K562 (cell line): ENCODE data around the gene SLC14A1. TPM values are rescaled to one million over a fixed set of nuclear protein-coding genes. Genes with fewer than 3 reads are reported as not detected.

ENCODE experiments used
- ATAC-seq: fragments of 200-7000 bp; cut with Tn5 transposase; 3 replicates; pipeline ENCODE4 v1.9.1; 2020; ENCODE audit warnings: moderate library complexity
- BruUV-seq: library from RNA; stranded (reverse); fragments of 400-500 nt; replicated peaks from 2 replicates; lab custom pipeline; 2021; lab: Mats Ljungman, UMichigan
- CTCF ChIA-PET: fragments of 300-600 bp; formaldehyde crosslinking; extraction: SDS; loops from one replicate; lab custom pipeline; 2021; ENCODE audit warnings: low intra/inter-chr PET ratio; lab: Yijun Ruan, JAX
- POLR2A ChIA-PET: fragments of 300-600, 350-650 bp; sonication (Branson Sonifier 250); formaldehyde crosslinking; extraction: SDS; loops from one replicate; lab custom pipeline; 2021; ENCODE audit warnings: antibody characterized with exemption, inconsistent platforms; lab: Yijun Ruan, JAX
- DNase-seq, 4 experiments: peaks; one replicate each; pipeline versions ENCODE4 v3.0.0 to v3.0.0-alpha.2; 2011 to 2018; ENCODE audit warnings: low spot score in 3 of 4, mixed read lengths in 3 of 4; ENCODE audit errors: extremely low read depth in 1 of 4
- FAIRE-seq: peaks from 2 replicates; lab custom pipeline; 2011; peaks lifted over from hg19 to GRCh38; lab: Jason Lieb, UNC
- H2AFZ ChIP-seq: 2 replicates; pipeline ENCODE4 v1.6.0; 2011; ENCODE audit warnings: low read depth, low read length, control low read depth, inconsistent platforms
- H3K27ac ChIP-seq: fragments of 200-600 bp; 3 replicates; pipeline ENCODE4 v1.8.0; 2011; ENCODE audit warnings: low read depth, mild to moderate bottlenecking, control low read depth, inconsistent platforms, low read length, moderate library complexity, mixed read lengths; ENCODE audit errors: extremely low read depth
- H3K27me3 ChIP-seq, 2 experiments: fragments of 300-600 bp in 1 of 2; 2 replicates in 1 of 2; 3 replicates in 1 of 2; pipeline versions ENCODE4 v1.6.0 to v1.8.0; 2011; ENCODE audit warnings: inconsistent platforms in 2 of 2, low read length in 2 of 2, mild to moderate bottlenecking in 1 of 2, mixed read lengths in 1 of 2, moderate library complexity in 1 of 2; ENCODE audit not compliant: control insufficient read depth in 2 of 2, insufficient read depth in 2 of 2
- H3K36me3 ChIP-seq: fragments of 300-600 bp; 3 replicates; pipeline ENCODE4 v1.8.0; 2011; ENCODE audit warnings: mild to moderate bottlenecking, low read length, inconsistent platforms; ENCODE audit not compliant: control insufficient read depth, insufficient read depth
- H3K4me1 ChIP-seq, 2 experiments: fragments of 200-600 bp in 1 of 2; replicated peaks in 1 of 2; 2 replicates in 1 of 2; 3 replicates in 1 of 2; pipeline versions ENCODE4 v1.5.1 to v1.8.0; 2011; ENCODE audit warnings: inconsistent platforms in 2 of 2, low read length in 2 of 2, mild to moderate bottlenecking in 1 of 2, mixed read lengths in 1 of 2, moderate library complexity in 1 of 2; ENCODE audit not compliant: control insufficient read depth in 2 of 2, insufficient read depth in 2 of 2
- H3K4me2 ChIP-seq: 2 replicates; pipeline ENCODE4 v1.6.1; 2011; ENCODE audit warnings: low read length, control low read depth, inconsistent platforms, mixed read lengths; ENCODE audit not compliant: insufficient read depth
- H3K4me3 ChIP-seq: fragments of 200-600 bp; sonication (generic), shearing (Covaris generic); 2 replicates; pipeline ENCODE4 v1.5.1; 2016; ENCODE audit warnings: control low read depth, inconsistent platforms
- H3K79me2 ChIP-seq: fragments of 200-600 bp; 3 replicates; pipeline ENCODE4 v1.8.0; 2011; ENCODE audit warnings: low read length, inconsistent platforms; ENCODE audit not compliant: control insufficient read depth, insufficient read depth
- H3K9ac ChIP-seq, 2 experiments: 2 replicates each; pipeline versions ENCODE4 v1.6.0 to v1.6.1; 2011; ENCODE audit warnings: low read depth in 2 of 2, low read length in 2 of 2, control low read depth in 1 of 2, inconsistent platforms in 1 of 2, mild to moderate bottlenecking in 1 of 2, mixed read lengths in 1 of 2; ENCODE audit not compliant: insufficient read depth in 1 of 2
- H3K9me1 ChIP-seq: one replicate; pipeline ENCODE4 v1.6.0; 2011; ENCODE audit warnings: inconsistent platforms, mild to moderate bottlenecking, low read length, moderate library complexity; ENCODE audit not compliant: control insufficient read depth, insufficient read depth
- H3K9me3 ChIP-seq: replicated peaks from 2 replicates; pipeline ENCODE4 v1.5.1; 2011; ENCODE audit warnings: low read depth, low read length, inconsistent platforms; ENCODE audit not compliant: control insufficient read depth, insufficient read depth
- H4K20me1 ChIP-seq: replicated peaks from 2 replicates; pipeline ENCODE4 v1.6.1; 2011; ENCODE audit warnings: low read length, inconsistent platforms, mixed read lengths; ENCODE audit not compliant: control insufficient read depth, insufficient read depth
- EGR1 ChIP-seq: fragments of 450-650 bp; conservative IDR thresholded peaks from 2 replicates; pipeline ENCODE4 v1.6.1; 2017; ENCODE audit warnings: mild to moderate bottlenecking
- FIP1L1 ChIP-seq: fragments of 200-400 bp; formaldehyde crosslinking; IDR thresholded peaks from 2 replicates; pipeline ENCODE4 v1.6.1; 2018; ENCODE audit warnings: mild to moderate bottlenecking, low read depth, low read length; ENCODE audit not compliant: poor library complexity, severe bottlenecking
- POLR3A ChIP-seq: IDR thresholded peaks from 2 replicates; pipeline ENCODE4 v1.6.1; 2011; ENCODE audit warnings: borderline replicate concordance, mild to moderate bottlenecking, moderate library complexity; ENCODE audit not compliant: insufficient read length, insufficient read depth; ENCODE audit errors: extremely low read depth
- SAFB ChIP-seq: fragments of 200-400 bp; formaldehyde crosslinking; IDR thresholded peaks from 2 replicates; pipeline ENCODE4 v1.6.1; 2017; ENCODE audit warnings: low read depth, low read length, borderline replicate concordance
- TARDBP ChIP-seq: fragments of 450-650 bp; IDR thresholded peaks from 2 replicates; pipeline ENCODE4 v1.6.1; 2016
- ZNF134 ChIP-seq: fragments of 250-450 bp; sonication (Bioruptor Pico); conservative IDR thresholded peaks from 2 replicates; pipeline ENCODE4 v1.4.0; 2020
- ZNF239 ChIP-seq: fragments of 250-450 bp; sonication (Bioruptor Pico); IDR thresholded peaks from 2 replicates; pipeline ENCODE4 v1.4.0; 2020; ENCODE audit warnings: mild to moderate bottlenecking
- ZZZ3 ChIP-seq: fragments of 450-650 bp; IDR thresholded peaks from 2 replicates; pipeline ENCODE4 v1.6.1; 2016; ENCODE audit warnings: antibody characterized with exemption, mild to moderate bottlenecking, moderate library complexity
- WGBS: fragments of 100-300 bp; shearing (Covaris generic); methylation state at CpG from one replicate; pipeline ENCODE4 v1.1.6; 2016; ENCODE audit warnings: low coverage, mixed read lengths; ENCODE audit not compliant: insufficient coverage; ENCODE audit errors: missing lambda C conversion rate; 5-methylcytosine and 5-hydroxymethylcytosine counted together
- in situ Hi-C: fragments of 300-500 bp; cut with MboI; formaldehyde crosslinking; loops from 4 replicates; pipeline ENCODE4 v1.15.0; 2018; ENCODE audit warnings: inconsistent platforms, mixed read lengths
- intact Hi-C: fragments of 100-400 bp; cut with micrococcal nuclease; formaldehyde crosslinking; loops from 2 replicates; pipeline ENCODE4 v1.14.2; 2022
- polyA plus RNA-seq, 8 experiments: library from polyadenylated mRNA; depleted of rRNA in 4 of 8; stranded (reverse) in 5 of 8; unstranded in 3 of 8; fragments of >200 nt; fragmentation: Nextera tagmentation in 2 of 8; fragmentation: Illumina TruSeq in 1 of 8; extraction: Ambion mirVana in 2 of 8; extraction: Trizol in 1 of 8; gene quantifications; 2 replicates each; pipeline versions ENCODE4 v1.2.1 to v1.2.3, GENCODE V29; 2011 to 2014; ENCODE audit warnings: inconsistent platforms in 1 of 8, missing spikeins in 1 of 8
- total RNA-seq, 7 experiments: library from RNA; depleted of rRNA in 6 of 7; stranded (reverse); fragments of >200 nt in 6 of 7; fragmentation: Illumina TruSeq in 2 of 7; extraction: Trizol in 2 of 7; gene quantifications; 2 replicates each; pipeline versions ENCODE4 v1.2.1 to v1.2.3, GENCODE V29; 2011 to 2021; ENCODE audit warnings: low replicate concordance in 1 of 7

SLC14A1 gene
- total and polyA plus RNA-seq, 9 of the 15 experiments (the other 6 are each of a cell fraction or from before 2014, with no cell fraction given), result 0.14 to 0.40 (median 0.20) TPM; not detected in 6

DNA sequence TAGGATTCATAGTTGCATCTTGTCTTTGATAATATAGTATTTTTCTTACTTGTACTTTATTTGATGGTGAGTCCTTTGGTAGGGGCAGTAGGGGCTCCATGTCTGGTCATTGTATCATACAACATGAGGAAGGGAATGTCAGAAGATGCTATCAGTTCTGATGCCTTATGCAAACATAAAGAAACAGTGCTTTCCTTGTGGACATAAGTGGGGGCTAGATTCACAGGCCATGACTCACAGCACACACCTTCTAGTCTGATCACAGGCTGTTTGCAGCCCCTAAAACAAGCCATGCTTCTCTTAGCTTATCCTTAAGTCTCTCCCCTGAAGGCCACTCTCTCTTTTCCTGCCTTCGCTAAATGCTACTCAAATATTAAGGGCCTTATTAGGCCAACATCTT is 10.7 kb upstream of the SLC14A1 start:
- Histone ChIP-seq H2AFZ (no peak overlapping the region), H3K4me2 (no peak overlapping the region), H3K27ac (no peak overlapping the region), H3K79me2 (no peaks in the 10 kb centered on the region), H3K9ac (no peak overlapping the region), H4K20me1 (no peaks in the 10 kb centered on the region), H3K9me1 (no peaks in the 10 kb centered on the region), H3K4me3 (no peak overlapping the region), H3K36me3 (no peaks in the 10 kb centered on the region)
- CTCF ChIA-PET, result no interaction called here
- intact Hi-C loops, result no loop called here
- DNase-seq, result no peak
- no peak for ATAC-seq
- TF ChIP-seq ZNF239 (no peak), FIP1L1 (no peak), SAFB (no peak), EGR1 (no peak), ZZZ3 (no peak), TARDBP (no peak), POLR3A (no peak), ZNF134 (CRISPR knock-in tag) (no peak)
- TF ChIP-seq, all 486 proteins: peak for 0
- BruUV-seq, result no TSS peak
- Histone ChIP-seq H3K4me1 (no peaks in the 10 kb centered on the region), H3K9me3 (peaks cover 2% of the 10 kb centered on the region; the same call in 1 of the 2 replicates), H3K27me3 (peaks cover 0 to 13% of the 10 kb centered on the region in 2 experiments; a peak in 2 of 5 replicates)
- POLR2A ChIA-PET, result no interaction called here
- WGBS, result 0% methylated on average over 1 of the region's 1 CpG
- in situ Hi-C loops, result no loop called here
- FAIRE-seq, result no peak
